Measurements from ENCODE around the gene ZNHIT2. TPM values are rescaled to one million over a fixed set of nuclear protein-coding genes. Genes with fewer than 3 reads are reported as not detected.

ZNHIT2 gene
- total and polyA plus RNA-seq, 4 donors: 3.4 to 12.9 (median 5.8) TPM

GRCh38 chr11:65089621-65090020 lies 27.9 kb downstream of the ZNHIT2 start:
- Histone ChIP-seq H3K36me3 (ENCODE audit: control insufficient read depth in 1 of 2, insufficient read depth in 2 of 2, low read length in 1 of 2) (no peaks in the 10 kb centered on the region), H3K9me3 (ENCODE audit: control insufficient read depth, low read length) (no peaks in the 10 kb centered on the region), H3K27ac (ENCODE audit: low read depth in 1 of 2, low read length in 2 of 2) (no peak overlapping the region), H3K4me3 (ENCODE audit: low read length in 2 of 2) (no peak overlapping the region), H3K27me3 (ENCODE audit: control insufficient read depth in 1 of 2, insufficient read depth in 2 of 2, low read length in 1 of 2) (no peaks in the 10 kb centered on the region), H3K4me1 (ENCODE audit: control insufficient read depth in 1 of 2, insufficient read depth in 2 of 2, low read length in 2 of 2) (no peaks in the 10 kb centered on the region)
- intact Hi-C loops (cut with DNase I): loop anchor here in 1 of 2 donors (10.0 kb wide), 1 partner anchor 65 kb away; the partner anchor contains the start of gene SNX15
- DNase-seq (no peak), ATAC-seq (ENCODE audit: low FRiP score) (no peak)
- WGBS, 2 donors: 89 to 91% methylated on average over 4 of the region's 4 CpGs

DNA sequence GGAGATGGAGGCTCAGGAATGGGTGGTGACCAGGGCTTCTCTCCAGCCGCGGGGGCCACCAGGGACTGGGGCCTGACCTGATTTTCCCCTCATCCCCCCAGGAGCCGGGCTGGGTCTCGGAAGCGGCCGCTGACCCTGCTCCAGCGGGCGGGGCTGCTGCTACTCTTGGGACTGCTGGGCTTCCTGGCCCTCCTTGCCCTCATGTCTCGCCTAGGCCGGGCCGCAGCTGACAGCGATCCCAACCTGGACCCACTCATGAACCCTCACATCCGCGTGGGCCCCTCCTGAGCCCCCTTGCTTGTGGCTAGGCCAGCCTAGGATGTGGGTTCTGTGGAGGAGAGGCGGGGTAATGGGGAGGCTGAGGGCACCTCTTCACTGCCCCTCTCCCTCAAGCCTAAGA lies 29.7 kb downstream of the ZNHIT2 start:
- Histone ChIP-seq H3K4me3 (ENCODE audit: low read length in 2 of 2) (no peak overlapping the region), H3K36me3 (ENCODE audit: control insufficient read depth in 1 of 2, insufficient read depth in 2 of 2, low read length in 1 of 2) (no peaks in the 10 kb centered on the region), H3K27me3 (ENCODE audit: control insufficient read depth in 1 of 2, insufficient read depth in 2 of 2, low read length in 1 of 2) (no peaks in the 10 kb centered on the region), H3K4me1 (ENCODE audit: control insufficient read depth in 1 of 2, insufficient read depth in 2 of 2, low read length in 2 of 2) (no peaks in the 10 kb centered on the region), H3K27ac (ENCODE audit: low read depth in 1 of 2, low read length in 2 of 2) (no peak overlapping the region), H3K9me3 (ENCODE audit: control insufficient read depth, low read length) (no peaks in the 10 kb centered on the region)
- DNase-seq: no peak
- ATAC-seq (ENCODE audit: low FRiP score): no peak
- intact Hi-C loops (cut with DNase I): loop anchor here in 1 of 2 donors (10.0 kb wide), 1 partner anchor 63 kb away; the partner anchor contains the start of gene SNX15
- WGBS, 2 donors: 90 to 93% methylated on average over 15 of the region's 15 CpGs

DNA sequence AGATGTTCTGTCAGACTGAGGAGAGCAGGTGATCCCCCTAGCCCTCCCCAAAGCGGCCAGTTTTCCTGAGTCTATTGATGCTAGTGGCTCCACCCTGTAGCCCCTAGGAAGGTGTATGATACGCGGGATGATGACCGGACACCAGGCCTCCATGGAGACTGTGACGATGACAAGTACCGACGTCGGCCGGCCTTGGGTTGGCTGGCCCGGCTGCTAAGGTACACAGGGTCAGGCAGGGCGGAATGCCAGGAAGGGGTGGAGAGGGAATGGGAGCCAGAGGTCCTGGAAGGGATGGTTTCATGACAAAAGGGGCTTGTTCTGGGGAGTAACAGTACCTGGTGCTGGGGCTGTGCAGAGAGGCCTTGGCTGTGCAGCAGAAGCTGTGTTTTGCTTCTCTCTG lies 30.3 kb downstream of the ZNHIT2 start:
- 86 to 89% methylated on average over 11 of the region's 11 CpGs for WGBS, 2 donors
- no peaks in the 10 kb centered on the region for H3K9me3 ChIP-seq (ENCODE audit: control insufficient read depth, low read length)
- no peak overlapping the region for H3K4me3 ChIP-seq (ENCODE audit: low read length in 2 of 2)
- H3K27me3 ChIP-seq (ENCODE audit: control insufficient read depth in 1 of 2, insufficient read depth in 2 of 2, low read length in 1 of 2): no peaks in the 10 kb centered on the region
- intact Hi-C loops (cut with DNase I): loop anchor here in 1 of 2 donors (10.0 kb wide), 1 partner anchor 62 kb away; the partner anchor contains the start of gene SNX15
- no peaks in the 10 kb centered on the region for H3K4me1 ChIP-seq (ENCODE audit: control insufficient read depth in 1 of 2, insufficient read depth in 2 of 2, low read length in 2 of 2)
- H3K27ac ChIP-seq (ENCODE audit: low read depth in 1 of 2, low read length in 2 of 2): no peak overlapping the region
- DNase-seq (no peak), ATAC-seq (ENCODE audit: low FRiP score) (no peak)
- no peaks in the 10 kb centered on the region for H3K36me3 ChIP-seq (ENCODE audit: control insufficient read depth in 1 of 2, insufficient read depth in 2 of 2, low read length in 1 of 2)

- H3K9me3 ChIP-seq (ENCODE audit: control insufficient read depth, low read length): no peaks in the 10 kb centered on the region
- no peak overlapping the region for H3K4me3 ChIP-seq (ENCODE audit: low read length in 2 of 2)
- intact Hi-C loops (cut with DNase I): loop anchor here in 1 of 2 donors (10.0 kb wide), 1 partner anchor 62 kb away; the partner anchor contains the start of gene SNX15
- H3K4me1 ChIP-seq (ENCODE audit: control insufficient read depth in 1 of 2, insufficient read depth in 2 of 2, low read length in 2 of 2): no peaks in the 10 kb centered on the region
- H3K27ac ChIP-seq (ENCODE audit: low read depth in 1 of 2, low read length in 2 of 2): no peak overlapping the region
- WGBS, 2 donors: 88 to 94% methylated on average over 9 of the region's 9 CpGs
- ATAC-seq (ENCODE audit: low FRiP score): no peak
- no peak for DNase-seq
- no peaks in the 10 kb centered on the region for H3K27me3 ChIP-seq (ENCODE audit: control insufficient read depth in 1 of 2, insufficient read depth in 2 of 2, low read length in 1 of 2)
- H3K36me3 ChIP-seq (ENCODE audit: control insufficient read depth in 1 of 2, insufficient read depth in 2 of 2, low read length in 1 of 2): no peaks in the 10 kb centered on the region
Observed at GRCh38 chr11:65086809-65087208, 30.7 kb downstream of the ZNHIT2 start.

DNA sequence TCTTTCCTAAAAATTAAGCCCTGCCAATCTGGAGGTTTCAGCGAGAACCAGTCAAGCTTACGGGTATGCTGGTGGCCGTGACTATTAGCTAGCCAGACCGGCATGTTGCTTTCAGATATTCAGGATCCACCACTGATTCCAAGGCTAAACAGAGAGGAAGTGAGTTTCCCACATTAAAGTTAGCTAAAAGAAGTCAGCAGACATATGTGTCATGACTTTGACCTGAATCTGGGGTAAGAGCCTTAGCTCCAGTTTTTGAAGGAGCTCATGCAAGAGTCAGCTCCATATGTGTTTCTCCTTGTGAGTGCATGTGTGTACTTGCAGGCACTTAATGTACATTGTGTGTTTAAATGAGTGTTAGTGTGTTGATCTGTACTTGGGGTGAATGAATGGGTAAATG lies 32.1 kb downstream of the ZNHIT2 start:
- ATAC-seq (ENCODE audit: low FRiP score) (no peak), DNase-seq (no peak)
- Histone ChIP-seq H3K27me3 (ENCODE audit: control insufficient read depth in 1 of 2, insufficient read depth in 2 of 2, low read length in 1 of 2) (no peaks in the 10 kb centered on the region), H3K4me1 (ENCODE audit: control insufficient read depth in 1 of 2, insufficient read depth in 2 of 2, low read length in 2 of 2) (no peaks in the 10 kb centered on the region), H3K27ac (ENCODE audit: low read depth in 1 of 2, low read length in 2 of 2) (no peak overlapping the region), H3K9me3 (ENCODE audit: control insufficient read depth, low read length) (no peaks in the 10 kb centered on the region), H3K36me3 (ENCODE audit: control insufficient read depth in 1 of 2, insufficient read depth in 2 of 2, low read length in 1 of 2) (no peaks in the 10 kb centered on the region), H3K4me3 (ENCODE audit: low read length in 2 of 2) (no peak overlapping the region)
- 84 to 86% methylated on average over 4 of the region's 4 CpGs for WGBS, 2 donors
- intact Hi-C loops (cut with DNase I): loop anchor here in 1 of 2 donors (10.0 kb wide), 1 partner anchor 61 kb away; the partner anchor contains the start of gene SNX15

- H3K27ac ChIP-seq (ENCODE audit: low read depth in 1 of 2, low read length in 2 of 2): peak overlapping the region in 1 of 2 donors; percentile 9
- peak overlapping the region; percentile 79 to 83 for H3K4me3 ChIP-seq (ENCODE audit: low read length in 2 of 2)
- DNase-seq (no peak), ATAC-seq (ENCODE audit: low FRiP score) (no peak)
- no peaks in the 10 kb centered on the region for H3K27me3 ChIP-seq (ENCODE audit: control insufficient read depth in 1 of 2, insufficient read depth in 2 of 2, low read length in 1 of 2)
- no peaks in the 10 kb centered on the region for H3K4me1 ChIP-seq (ENCODE audit: control insufficient read depth in 1 of 2, insufficient read depth in 2 of 2, low read length in 2 of 2)
- H3K9me3 ChIP-seq (ENCODE audit: control insufficient read depth, low read length): no peaks in the 10 kb centered on the region
- WGBS, 2 donors: 37 to 41% methylated on average over 23 of the region's 23 CpGs
- H3K36me3 ChIP-seq (ENCODE audit: control insufficient read depth in 1 of 2, insufficient read depth in 2 of 2, low read length in 1 of 2): no peaks in the 10 kb centered on the region
- intact Hi-C loops (cut with DNase I): loop anchor here (5.0 to 10.0 kb wide), 2 partner anchors 38 to 60 kb away; partner anchors contain the start of genes FAU (in 1 of the 2), MRPL49 (in 1 of the 2) and SNX15 (in 1 of the 2)
Observed at GRCh38 chr11:65084598-65085375, 32.7 kb downstream of the ZNHIT2 start.

GRCh38 chr11:65083834-65084597 lies 33.5 kb downstream of the ZNHIT2 start, which contains the start of the genes CDCA5 and ZFPL1:
CDCA5 (minus strand) TSS chr11:65084040; CDS start chr11:65083978, 62 bp downstream.
ZFPL1 (plus strand) TSS chr11:65084222; CDS start chr11:65084699, 477 bp downstream.
- Histone ChIP-seq H3K9me3 (ENCODE audit: control insufficient read depth, low read length) (no peaks in the 10 kb centered on the region), H3K27me3 (ENCODE audit: control insufficient read depth in 1 of 2, insufficient read depth in 2 of 2, low read length in 1 of 2) (no peaks in the 10 kb centered on the region), H3K27ac (ENCODE audit: low read depth in 1 of 2, low read length in 2 of 2) (peak within 1 kb of the TSS; percentile 17 to 35), H3K4me1 (ENCODE audit: control insufficient read depth in 1 of 2, insufficient read depth in 2 of 2, low read length in 2 of 2) (no peaks in the 10 kb centered on the region), H3K36me3 (ENCODE audit: control insufficient read depth in 1 of 2, insufficient read depth in 2 of 2, low read length in 1 of 2) (no peaks in the 10 kb centered on the region), H3K4me3 (ENCODE audit: low read length in 2 of 2) (peak within 1 kb of the TSS; percentile 79 to 83)
- 0 to 1% methylated on average over 72 to 79 of the region's 79 CpGs for WGBS, 2 donors
- ATAC-seq (ENCODE audit: low FRiP score) (peak; percentile 98), DNase-seq (peak; percentile 97 to 98)
- intact Hi-C loops (cut with DNase I): loop anchor here (5.0 to 10.0 kb wide), 2 partner anchors 38 to 59 kb away; partner anchors contain the start of genes FAU (in 1 of the 2), MRPL49 (in 1 of the 2) and SNX15 (in 1 of the 2)

- no peak for ATAC-seq (ENCODE audit: low FRiP score)
- H3K27ac ChIP-seq (ENCODE audit: low read depth in 1 of 2, low read length in 2 of 2): no peak overlapping the region
- WGBS, 2 donors: 3 to 4% methylated on average over 13 of the region's 13 CpGs
- no peaks in the 10 kb centered on the region for H3K27me3 ChIP-seq (ENCODE audit: control insufficient read depth in 1 of 2, insufficient read depth in 2 of 2, low read length in 1 of 2)
- H3K4me3 ChIP-seq (ENCODE audit: low read length in 2 of 2): peak overlapping the region in 1 of 2 donors; percentile 14
- no peaks in the 10 kb centered on the region for H3K4me1 ChIP-seq (ENCODE audit: control insufficient read depth in 1 of 2, insufficient read depth in 2 of 2, low read length in 2 of 2)
- DNase-seq: no peak
- no peaks in the 10 kb centered on the region for H3K9me3 ChIP-seq (ENCODE audit: control insufficient read depth, low read length)
- H3K36me3 ChIP-seq (ENCODE audit: control insufficient read depth in 1 of 2, insufficient read depth in 2 of 2, low read length in 1 of 2): no peaks in the 10 kb centered on the region
- intact Hi-C loops (cut with DNase I): loop anchor here (5.0 to 10.0 kb wide), 2 partner anchors 39 to 58 kb away; partner anchors contain the start of genes FAU (in 1 of the 2), MRPL49 (in 1 of the 2) and SNX15 (in 1 of the 2)
Observed at GRCh38 chr11:65083134-65083833, 34.2 kb downstream of the ZNHIT2 start.
